Stimulated activated memory B cell treated with anti-CD40 and anti-IgM and Interleukin-4, amounts not matched to agents 10 μg/mL and 1 μg/mL and 100 μg/mL, for 72 hours (primary cell): Measurements from ENCODE around the gene AKT1S1.

ENCODE experiments used
- ATAC-seq: fragments of 150-1000 bp; cut with Tn5 transposase; 2 replicates; pipeline ENCODE4 v1.10.0; 2021
- H3K27ac Mint-ChIP-seq: one replicate; pipeline ENCODE4 v1.8.0; 2022; ENCODE audit warnings: mild to moderate bottlenecking, mixed read lengths
- H3K27me3 Mint-ChIP-seq: one replicate; pipeline ENCODE4 v1.8.0; 2022; ENCODE audit warnings: mixed read lengths
- H3K36me3 Mint-ChIP-seq: one replicate; pipeline ENCODE4 v1.8.0; 2022; ENCODE audit warnings: mixed read lengths
- H3K4me1 Mint-ChIP-seq: one replicate; pipeline ENCODE4 v1.8.0; 2022; ENCODE audit warnings: mixed read lengths
- H3K4me3 Mint-ChIP-seq: one replicate; pipeline ENCODE4 v1.8.0; 2022; ENCODE audit warnings: mild to moderate bottlenecking, moderate library complexity, mixed read lengths
- H3K9me3 Mint-ChIP-seq: one replicate; pipeline ENCODE4 v1.8.0; 2022; ENCODE audit warnings: mixed read lengths

The AKT1S1 gene

DNA sequence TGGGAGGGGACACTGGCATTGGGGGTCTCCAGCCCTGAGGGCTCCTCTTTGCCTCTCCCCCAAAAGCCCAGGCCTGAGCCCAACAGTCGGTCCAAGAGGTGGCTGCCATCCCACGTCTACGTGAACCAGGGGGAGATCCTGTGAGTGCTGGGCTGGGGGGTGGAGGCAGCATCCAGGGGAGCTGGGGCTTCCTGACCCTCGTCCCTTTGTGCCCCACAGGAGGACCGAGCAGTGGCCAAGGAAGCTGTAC is 19.4 kb downstream of the AKT1S1 start:
- Mint-ChIP-seq H3K27ac (no peak overlapping the region), H3K36me3 (peaks cover 42% of the 10 kb centered on the region), H3K4me1 (peaks cover 30% of the 10 kb centered on the region), H3K4me3 (no peak overlapping the region), H3K9me3 (no peaks in the 10 kb centered on the region), H3K27me3 (no peaks in the 10 kb centered on the region)
- no peak for ATAC-seq

DNA sequence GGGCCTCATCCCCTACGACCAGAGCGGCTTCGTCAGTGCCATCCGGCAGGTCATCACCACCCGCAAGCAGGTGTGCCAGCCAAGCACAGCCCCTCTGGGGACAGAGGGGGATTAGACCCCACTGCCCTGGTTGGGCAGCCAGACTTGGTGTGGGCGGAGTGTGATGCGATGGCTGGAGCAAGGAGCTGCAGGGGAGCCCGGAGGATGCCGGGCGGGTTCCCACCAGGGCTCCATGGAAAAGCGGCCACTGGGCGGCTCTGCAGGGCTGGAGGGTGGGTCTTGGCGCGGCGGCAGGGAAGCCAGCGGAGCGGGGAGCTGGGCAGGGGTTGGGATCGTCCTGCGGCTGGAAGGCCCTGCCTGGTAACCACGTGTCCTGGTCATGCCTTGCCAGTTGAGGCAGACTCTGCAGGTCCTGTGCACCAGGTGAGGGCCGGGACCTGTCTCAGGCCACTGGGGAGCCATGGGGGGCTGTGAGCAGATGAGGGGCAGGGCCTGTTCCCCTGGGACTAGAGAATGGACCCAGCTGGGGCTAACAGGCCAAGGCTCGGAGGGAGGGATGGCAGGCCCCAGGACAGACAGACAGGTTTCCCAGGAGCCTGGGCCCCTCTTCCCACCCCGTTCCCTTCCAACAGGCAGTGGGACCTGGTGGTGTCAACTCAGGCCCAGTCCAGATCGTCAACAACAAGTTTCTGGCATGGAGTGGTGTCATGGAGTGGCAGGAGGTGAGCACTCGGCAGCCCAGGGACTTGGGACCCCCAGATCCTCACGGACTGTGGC is 19.9 kb downstream of the AKT1S1 start:
- Mint-ChIP-seq H3K9me3 (no peaks in the 10 kb centered on the region), H3K4me3 (no peak overlapping the region), H3K27ac (no peak overlapping the region), H3K4me1 (peaks cover 35% of the 10 kb centered on the region), H3K36me3 (peaks cover 39% of the 10 kb centered on the region), H3K27me3 (no peaks in the 10 kb centered on the region)
- ATAC-seq, result no peak

DNA sequence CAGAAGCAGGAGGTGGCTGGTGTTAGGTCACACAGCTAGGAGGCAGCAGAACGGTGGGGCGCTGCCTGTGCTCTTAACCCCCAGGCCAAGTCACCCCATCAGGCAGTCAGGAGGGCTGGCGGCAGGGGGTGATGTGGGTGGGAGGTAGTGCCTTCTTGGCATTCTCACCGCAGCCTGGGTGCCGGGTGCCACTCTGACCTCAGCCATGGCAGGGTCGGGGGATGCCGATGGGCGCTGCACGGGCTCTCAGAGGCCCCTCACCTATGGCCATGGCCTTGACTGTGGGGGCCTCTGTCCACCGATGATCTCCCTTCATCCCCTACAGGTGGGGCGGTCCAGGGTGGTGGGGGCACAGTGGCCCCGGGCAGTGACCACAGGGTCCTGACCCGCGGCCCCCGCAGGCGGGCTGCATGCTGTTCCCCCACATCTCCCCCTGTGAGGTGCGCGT is 20.6 kb downstream of the AKT1S1 start:
- no peaks in the 10 kb centered on the region for H3K27me3 Mint-ChIP-seq
- no peak overlapping the region for H3K27ac Mint-ChIP-seq
- peaks cover 35% of the 10 kb centered on the region for H3K36me3 Mint-ChIP-seq
- peaks cover 40% of the 10 kb centered on the region for H3K4me1 Mint-ChIP-seq
- H3K4me3 Mint-ChIP-seq, result no peak overlapping the region
- no peaks in the 10 kb centered on the region for H3K9me3 Mint-ChIP-seq
- no peak for ATAC-seq

DNA sequence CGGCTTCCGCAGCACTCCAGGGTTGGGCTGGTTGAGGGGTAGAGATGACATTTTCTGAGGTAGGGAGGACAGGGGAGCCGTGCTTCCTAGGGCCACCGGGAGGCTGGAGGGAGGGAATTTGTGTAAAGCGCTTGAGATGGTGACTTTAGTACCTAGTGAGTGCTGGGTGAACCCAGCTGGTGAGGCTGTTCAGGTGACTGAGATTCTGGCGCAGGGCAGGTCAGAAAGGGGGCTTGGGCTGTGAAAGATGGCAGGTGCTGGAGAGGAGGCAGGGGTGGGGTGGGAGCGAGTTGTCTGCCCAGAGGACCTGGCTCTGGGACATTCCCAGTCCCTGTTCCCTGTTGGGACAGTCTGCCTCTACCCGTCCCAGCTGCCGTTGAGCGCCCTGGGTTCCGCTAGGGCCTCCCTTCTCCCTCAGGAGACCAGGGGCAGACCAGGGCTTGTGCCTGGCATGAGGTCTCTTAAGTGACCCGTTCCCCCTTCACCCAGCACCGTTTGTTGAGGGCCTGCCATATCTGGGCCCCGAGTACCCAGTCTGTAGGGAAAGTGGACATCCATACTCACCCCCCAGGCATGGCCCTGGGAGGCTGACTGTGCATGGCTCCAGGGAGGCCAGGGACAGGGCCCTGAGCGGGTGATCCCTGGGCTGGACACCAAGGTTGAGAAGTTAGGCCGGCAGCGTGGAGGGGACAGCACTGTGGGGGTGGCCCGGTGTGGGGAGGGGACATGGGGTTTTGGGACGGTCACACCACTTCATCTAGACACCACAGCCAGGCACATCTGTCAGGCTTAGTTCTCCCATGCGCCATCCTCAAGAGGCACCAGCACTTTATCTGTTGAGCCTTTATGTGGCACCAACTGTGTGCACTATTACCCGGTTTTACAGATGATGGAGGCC is 21.2 kb downstream of the AKT1S1 start:
- no peak for ATAC-seq
- Mint-ChIP-seq H3K9me3 (no peaks in the 10 kb centered on the region), H3K27me3 (no peaks in the 10 kb centered on the region), H3K4me3 (no peak overlapping the region), H3K27ac (no peak overlapping the region), H3K36me3 (peaks cover 28% of the 10 kb centered on the region), H3K4me1 (peaks cover 40% of the 10 kb centered on the region)

DNA sequence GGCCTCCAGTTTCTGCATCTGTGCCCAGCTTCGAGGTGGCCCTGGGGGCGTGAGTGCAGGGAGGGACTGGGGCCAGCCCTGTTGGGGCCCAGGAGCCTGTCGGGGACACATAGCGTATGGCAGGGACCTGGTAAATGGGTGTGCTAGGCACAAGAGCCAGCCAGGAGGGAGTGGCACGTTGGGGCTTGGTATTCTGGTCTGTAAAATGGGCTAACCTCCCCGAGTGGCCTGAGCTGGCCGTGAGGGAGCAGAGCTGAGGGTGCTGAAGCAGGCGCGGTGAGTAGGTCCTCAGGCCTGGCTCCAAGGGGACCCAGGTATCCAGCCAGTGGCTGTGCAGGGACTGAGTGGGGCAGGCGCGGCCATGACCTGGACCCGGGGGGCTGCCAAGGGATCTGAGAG is 21.9 kb downstream of the AKT1S1 start:
- no peaks in the 10 kb centered on the region for H3K27me3 Mint-ChIP-seq
- H3K9me3 Mint-ChIP-seq, result no peaks in the 10 kb centered on the region
- peaks cover 23% of the 10 kb centered on the region for H3K36me3 Mint-ChIP-seq
- no peak overlapping the region for H3K27ac Mint-ChIP-seq
- no peak overlapping the region for H3K4me3 Mint-ChIP-seq
- ATAC-seq, result no peak
- H3K4me1 Mint-ChIP-seq, result peaks cover 42% of the 10 kb centered on the region

DNA sequence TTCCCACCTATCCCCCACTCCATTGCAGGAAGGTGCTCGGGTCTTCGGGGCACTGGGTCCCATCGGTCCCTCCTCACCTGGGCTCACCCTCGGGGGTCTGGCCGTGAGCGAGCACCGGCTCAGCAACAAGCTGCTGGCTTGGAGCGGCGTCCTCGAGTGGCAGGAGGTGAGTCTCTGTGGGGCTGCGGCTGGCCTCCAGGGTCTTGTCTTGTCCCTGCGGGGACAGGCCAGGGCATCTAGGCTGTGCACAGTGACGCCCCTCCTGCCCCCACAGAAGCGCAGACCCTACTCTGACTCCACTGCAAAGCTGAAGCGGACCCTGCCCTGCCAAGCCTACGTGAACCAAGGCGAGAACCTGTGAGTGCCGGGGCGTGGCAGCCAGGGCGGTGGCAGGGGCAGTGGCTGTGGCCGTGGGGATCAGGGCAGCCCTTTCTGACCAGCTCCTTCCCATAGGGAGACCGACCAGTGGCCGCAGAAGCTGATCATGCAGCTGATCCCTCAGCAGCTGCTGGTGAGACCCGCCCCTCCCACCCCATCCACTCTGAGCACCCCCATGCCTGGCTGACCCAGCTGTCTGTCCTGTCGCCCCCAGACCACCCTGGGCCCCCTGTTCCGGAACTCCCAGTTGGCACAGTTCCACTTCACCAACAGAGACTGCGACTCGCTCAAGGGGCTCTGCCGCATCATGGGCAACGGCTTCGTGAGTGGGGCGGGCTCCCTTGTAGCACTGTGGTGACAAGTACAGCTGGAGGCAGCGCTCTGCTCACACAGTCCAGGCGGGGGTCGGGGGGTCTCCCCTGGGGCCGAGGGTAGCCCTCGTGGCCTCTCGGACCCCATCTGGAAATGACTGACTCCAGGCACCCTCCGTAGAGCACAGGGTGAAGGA is 22.5 kb downstream of the AKT1S1 start:
- H3K9me3 Mint-ChIP-seq, result no peaks in the 10 kb centered on the region
- H3K27ac Mint-ChIP-seq, result peak overlapping the region; percentile 51
- H3K4me3 Mint-ChIP-seq, result no peak overlapping the region
- no peaks in the 10 kb centered on the region for H3K27me3 Mint-ChIP-seq
- H3K4me1 Mint-ChIP-seq, result peaks cover 47% of the 10 kb centered on the region
- no peak for ATAC-seq
- H3K36me3 Mint-ChIP-seq, result peaks cover 23% of the 10 kb centered on the region

DNA sequence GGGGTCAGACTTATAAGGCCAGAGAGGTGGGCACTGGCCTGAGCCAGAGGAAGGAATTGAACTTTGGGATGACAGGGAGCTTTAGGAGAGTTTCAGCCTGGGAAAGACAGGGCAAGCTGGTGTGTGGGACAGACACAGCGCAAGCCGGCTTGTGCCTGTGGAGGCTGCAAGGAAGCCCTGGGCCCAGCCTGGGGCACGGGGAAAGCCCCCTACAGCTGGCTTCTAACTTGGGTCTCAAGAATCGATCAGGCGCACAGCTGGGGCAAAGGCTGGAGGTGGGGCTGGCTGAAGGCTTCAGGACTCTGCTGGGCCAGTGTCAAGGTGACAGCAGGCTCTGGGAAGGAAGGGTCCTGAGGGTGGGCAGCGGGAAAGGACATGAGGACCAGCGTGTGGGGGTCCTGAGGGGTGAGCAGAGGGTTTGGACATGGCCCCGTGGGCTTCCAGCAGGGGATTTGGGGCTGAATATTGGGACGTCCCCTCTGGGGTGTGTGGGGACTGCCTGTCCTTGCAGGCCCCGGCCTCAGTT is 23.2 kb downstream of the AKT1S1 start:
- H3K4me3 Mint-ChIP-seq, result no peak overlapping the region
- ATAC-seq, result no peak
- H3K9me3 Mint-ChIP-seq, result peaks cover 4% of the 10 kb centered on the region
- H3K36me3 Mint-ChIP-seq, result peaks cover 24% of the 10 kb centered on the region
- peak overlapping the region; percentile 51 for H3K27ac Mint-ChIP-seq
- H3K27me3 Mint-ChIP-seq, result no peaks in the 10 kb centered on the region
- peaks cover 53% of the 10 kb centered on the region for H3K4me1 Mint-ChIP-seq

DNA sequence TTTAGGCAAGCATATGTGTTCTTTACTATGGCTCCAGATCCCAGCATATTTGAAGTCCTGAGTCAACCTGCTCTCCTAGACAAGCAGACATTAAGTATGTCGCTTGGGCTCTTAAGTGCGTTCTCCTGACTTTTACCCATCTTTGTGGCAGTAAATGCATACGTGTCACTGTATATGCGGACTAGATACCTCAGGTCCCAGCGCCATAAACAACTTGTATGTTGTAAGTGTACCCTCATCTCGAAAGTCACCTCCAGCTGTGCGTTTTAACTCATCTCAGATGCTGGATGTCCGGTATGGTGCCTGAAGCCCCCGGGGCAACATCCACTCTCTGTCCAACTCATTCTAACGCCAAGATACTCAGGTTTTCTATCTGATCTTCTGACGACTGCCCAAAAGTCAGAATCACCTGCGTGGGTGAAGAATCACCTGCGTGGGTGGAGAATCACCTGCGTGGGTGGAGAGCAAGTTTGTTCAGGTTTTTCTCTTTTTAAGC is 24.5 kb downstream of the AKT1S1 start:
- H3K4me1 Mint-ChIP-seq, result peaks cover 64% of the 10 kb centered on the region
- H3K4me3 Mint-ChIP-seq, result peak overlapping the region; percentile 85
- peaks cover 15% of the 10 kb centered on the region for H3K36me3 Mint-ChIP-seq
- no peak for ATAC-seq
- no peaks in the 10 kb centered on the region for H3K27me3 Mint-ChIP-seq
- H3K27ac Mint-ChIP-seq, result peak overlapping the region; percentile 74
- peaks cover 4% of the 10 kb centered on the region for H3K9me3 Mint-ChIP-seq

DNA sequence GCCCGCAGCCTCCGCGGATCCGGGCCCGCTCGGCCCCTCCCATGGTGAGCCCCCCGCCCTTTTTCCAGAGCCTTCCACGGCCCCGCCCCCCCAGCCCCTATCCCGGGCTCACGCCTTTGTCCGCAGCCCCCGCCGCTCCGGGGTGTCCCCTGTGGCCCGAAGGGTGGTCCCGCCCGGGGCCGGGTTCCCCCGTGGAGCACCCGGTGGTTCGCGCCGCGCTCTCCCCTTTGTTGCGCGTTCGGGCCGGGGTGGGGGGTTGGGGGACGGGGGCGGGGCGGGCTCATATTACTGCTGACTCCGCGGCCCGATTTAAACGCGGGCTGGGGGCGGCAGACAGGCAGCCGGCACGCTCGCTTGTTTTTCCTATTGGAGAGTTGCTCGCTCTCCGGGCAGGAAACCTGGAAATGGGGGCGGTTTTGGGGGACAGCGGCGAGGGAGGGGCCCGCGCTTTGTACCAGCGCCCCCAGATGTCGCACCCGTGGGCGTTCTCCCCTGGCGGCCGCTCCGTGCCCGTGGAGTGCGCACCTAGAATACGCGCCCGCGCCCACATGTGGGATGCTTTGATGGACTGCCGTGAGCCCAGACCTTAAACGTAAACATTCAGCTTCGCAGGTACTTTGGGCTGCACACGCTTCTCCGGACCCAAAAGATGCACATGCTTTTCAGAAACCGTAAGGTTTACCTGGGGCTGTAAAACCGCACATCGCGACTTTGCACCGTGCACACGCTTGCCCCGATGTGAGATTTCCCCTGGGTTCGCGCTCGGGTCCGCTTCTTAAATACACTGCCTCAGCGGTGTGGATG is 25.5 kb downstream of the AKT1S1 start:
- Mint-ChIP-seq H3K27ac (peak overlapping the region; percentile 95), H3K4me1 (peaks cover 64% of the 10 kb centered on the region), H3K36me3 (peaks cover 15% of the 10 kb centered on the region), H3K9me3 (peaks cover 4% of the 10 kb centered on the region), H3K27me3 (no peaks in the 10 kb centered on the region), H3K4me3 (peak overlapping the region; percentile 85)
- ATAC-seq, result peak; percentile 7

DNA sequence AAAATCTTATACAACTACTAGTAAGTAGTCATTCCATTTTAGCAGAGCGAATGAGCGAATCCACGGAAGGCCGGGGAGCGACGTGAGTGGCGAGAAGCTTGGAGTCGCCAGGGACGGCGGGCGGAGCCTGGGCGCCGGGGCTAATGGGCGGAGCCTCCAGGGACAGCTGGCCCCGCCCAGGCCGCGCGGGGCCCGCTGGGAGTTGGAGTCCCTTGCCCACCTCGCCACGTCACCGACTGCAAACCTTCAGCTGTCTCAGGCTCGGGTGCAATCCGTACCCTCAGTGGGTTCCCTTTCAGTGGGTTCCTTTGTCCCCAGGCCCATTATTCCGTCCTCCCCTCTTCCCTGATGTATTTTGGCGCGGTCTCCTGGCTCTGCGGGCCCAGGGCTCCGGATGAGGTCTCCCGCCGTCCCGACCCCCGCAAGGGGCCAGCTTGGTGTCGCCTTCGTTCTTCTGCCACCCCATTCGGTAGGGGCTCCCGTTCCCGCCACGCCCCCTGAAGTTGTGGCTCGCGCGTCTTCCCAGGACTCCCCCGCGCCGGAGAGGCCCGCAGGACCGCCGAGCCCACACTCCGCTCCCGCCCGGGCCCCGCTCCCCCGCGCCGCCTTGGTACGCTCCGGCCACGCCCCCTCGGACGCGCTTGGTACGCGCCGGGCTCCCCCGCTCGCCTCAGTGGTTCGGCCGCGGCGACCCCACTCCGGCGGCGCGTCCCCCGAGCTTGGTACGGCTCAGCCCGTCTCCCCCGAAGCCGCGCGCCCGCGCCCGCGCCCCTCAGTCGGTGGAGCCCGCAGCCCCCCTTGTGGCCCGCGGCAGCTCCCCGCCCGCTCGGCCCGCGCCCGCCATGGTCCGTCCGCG is 26.4 kb downstream of the AKT1S1 start, which contains the start of gene PTOV1:
Gene PTOV1 (plus strand): TSS at position 673 of the 856 bp plus-strand sequence.
- no peaks in the 10 kb centered on the region for H3K27me3 Mint-ChIP-seq
- H3K4me3 Mint-ChIP-seq, result peak within 1 kb of the TSS; percentile 96
- peak within 1 kb of the TSS; percentile 95 for H3K27ac Mint-ChIP-seq
- H3K9me3 Mint-ChIP-seq, result peaks cover 4% of the 10 kb centered on the region
- H3K36me3 Mint-ChIP-seq, result peaks cover 14% of the 10 kb centered on the region
- ATAC-seq, result peak; percentile 94
- H3K4me1 Mint-ChIP-seq, result peaks cover 57% of the 10 kb centered on the region

DNA sequence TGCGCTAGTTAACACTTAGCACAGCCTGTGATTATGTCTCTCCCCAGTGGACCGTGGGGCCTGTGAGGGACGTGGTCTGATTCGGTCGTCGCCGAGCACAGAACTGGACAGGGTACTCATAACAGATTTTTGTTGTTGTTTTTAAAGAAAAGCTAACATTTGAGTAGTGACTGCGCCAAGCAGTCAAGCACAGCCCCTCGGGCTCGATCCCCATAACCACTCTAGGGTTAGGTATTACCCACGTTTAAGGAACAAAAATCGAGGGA is 27.0 kb downstream of the AKT1S1 start:
- no peak for ATAC-seq
- no peaks in the 10 kb centered on the region for H3K27me3 Mint-ChIP-seq
- peaks cover 54% of the 10 kb centered on the region for H3K4me1 Mint-ChIP-seq
- H3K27ac Mint-ChIP-seq, result peak overlapping the region; percentile 95
- H3K4me3 Mint-ChIP-seq, result peak overlapping the region; percentile 96
- H3K9me3 Mint-ChIP-seq, result peaks cover 4% of the 10 kb centered on the region
- peaks cover 8% of the 10 kb centered on the region for H3K36me3 Mint-ChIP-seq

DNA sequence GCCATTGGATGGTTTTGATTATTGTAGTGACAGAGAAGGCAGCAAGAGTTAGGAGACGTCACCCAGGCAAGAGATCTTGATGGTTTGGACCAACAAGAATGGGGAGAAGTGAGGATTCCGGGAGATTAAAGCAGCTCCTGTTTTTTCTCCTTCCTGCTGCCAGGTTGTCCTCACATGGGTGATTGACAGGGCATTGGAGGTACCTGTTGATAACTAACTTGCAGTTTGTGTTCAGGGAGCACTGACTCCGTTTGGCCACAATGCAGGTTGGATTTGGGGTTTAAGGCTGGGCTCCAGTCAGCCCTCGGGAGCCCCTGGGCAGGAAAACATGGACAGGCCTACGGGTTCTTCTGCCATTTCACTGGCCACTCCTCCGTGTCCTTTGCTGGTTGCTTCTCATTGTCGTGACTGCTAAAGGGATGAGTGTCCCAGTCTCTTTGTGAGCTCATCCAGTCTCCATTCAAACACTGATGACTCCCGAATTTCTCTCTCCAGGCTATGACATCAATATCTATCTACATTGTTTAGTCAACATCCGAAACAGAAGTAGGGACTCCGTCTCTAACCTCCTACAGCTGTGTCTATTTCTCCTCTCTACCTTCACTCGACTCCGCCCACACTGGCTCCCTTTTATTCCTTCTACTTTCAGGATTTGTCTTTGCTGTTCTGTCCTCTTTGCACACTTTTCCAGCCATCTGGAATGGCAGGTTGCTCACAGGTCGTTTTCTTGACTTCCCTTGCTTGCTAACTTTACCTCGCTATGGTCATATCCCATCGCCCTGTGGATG is 27.5 kb downstream of the AKT1S1 start:
- Mint-ChIP-seq H3K36me3 (peaks cover 6% of the 10 kb centered on the region), H3K4me3 (peak overlapping the region; percentile 96), H3K4me1 (peaks cover 56% of the 10 kb centered on the region), H3K9me3 (peaks cover 4% of the 10 kb centered on the region), H3K27ac (peak overlapping the region; percentile 95), H3K27me3 (no peaks in the 10 kb centered on the region)
- no peak for ATAC-seq

DNA sequence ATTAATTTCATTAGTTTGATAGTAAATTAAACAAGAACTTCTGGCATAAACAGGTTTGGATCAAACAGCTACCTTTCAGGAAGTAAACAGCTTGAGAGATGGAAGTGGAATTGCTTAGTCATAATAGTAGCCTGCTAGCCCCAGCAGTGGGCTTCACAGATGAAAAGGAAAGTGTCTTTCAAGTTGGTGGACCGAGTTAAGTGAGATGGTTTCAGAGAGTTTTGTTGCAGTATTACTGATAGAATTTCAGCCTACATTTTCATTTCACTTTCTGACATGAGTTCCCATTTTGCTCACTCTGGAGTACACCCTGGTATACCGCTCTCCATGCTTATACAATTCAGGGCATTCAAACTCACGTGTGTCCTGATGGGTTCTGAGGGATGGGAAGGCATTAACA is 28.2 kb downstream of the AKT1S1 start:
- H3K9me3 Mint-ChIP-seq, result peaks cover 4% of the 10 kb centered on the region
- H3K4me1 Mint-ChIP-seq, result peaks cover 60% of the 10 kb centered on the region
- H3K27me3 Mint-ChIP-seq, result no peaks in the 10 kb centered on the region
- peak overlapping the region; percentile 50 for H3K4me3 Mint-ChIP-seq
- no peak for ATAC-seq
- H3K36me3 Mint-ChIP-seq, result peaks cover 6% of the 10 kb centered on the region
- peak overlapping the region; percentile 49 for H3K27ac Mint-ChIP-seq
